ENCODE results near the gene BRWD1.

- TF ChIP-seq, protein P1, sequence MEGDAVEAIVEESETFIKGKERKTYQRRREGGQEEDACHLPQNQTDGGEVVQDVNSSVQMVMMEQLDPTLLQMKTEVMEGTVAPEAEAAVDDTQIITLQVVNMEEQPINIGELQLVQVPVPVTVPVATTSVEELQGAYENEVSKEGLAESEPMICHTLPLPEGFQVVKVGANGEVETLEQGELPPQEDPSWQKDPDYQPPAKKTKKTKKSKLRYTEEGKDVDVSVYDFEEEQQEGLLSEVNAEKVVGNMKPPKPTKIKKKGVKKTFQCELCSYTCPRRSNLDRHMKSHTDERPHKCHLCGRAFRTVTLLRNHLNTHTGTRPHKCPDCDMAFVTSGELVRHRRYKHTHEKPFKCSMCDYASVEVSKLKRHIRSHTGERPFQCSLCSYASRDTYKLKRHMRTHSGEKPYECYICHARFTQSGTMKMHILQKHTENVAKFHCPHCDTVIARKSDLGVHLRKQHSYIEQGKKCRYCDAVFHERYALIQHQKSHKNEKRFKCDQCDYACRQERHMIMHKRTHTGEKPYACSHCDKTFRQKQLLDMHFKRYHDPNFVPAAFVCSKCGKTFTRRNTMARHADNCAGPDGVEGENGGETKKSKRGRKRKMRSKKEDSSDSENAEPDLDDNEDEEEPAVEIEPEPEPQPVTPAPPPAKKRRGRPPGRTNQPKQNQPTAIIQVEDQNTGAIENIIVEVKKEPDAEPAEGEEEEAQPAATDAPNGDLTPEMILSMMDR (conservative IDR thresholded peaks at IDR 0.05 in 1 of 2, IDR thresholded peaks at IDR 0.05 in 1 of 2; ENCODE audit: low read depth in 1 of 2, low read length in 2 of 2), result no peak
- TF ChIP-seq EZH2 (IDR thresholded peaks at IDR 0.05; ENCODE audit: low read length, missing control alignments), result no peak
Measured at GRCh38 chr21:39164523-39164922, 148.9 kb downstream of the BRWD1 start.

Measured in fibroblast of lung (primary cell).